K562 (cell line): ENCODE measurements around the gene SLC66A3. TPM values are rescaled to one million over a fixed set of nuclear protein-coding genes. Genes with fewer than 3 reads are reported as not detected.

Experiments
- CBFA2T3 ChIP-seq: fragments of 450-650 bp; IDR thresholded peaks from 2 replicates; pipeline ENCODE4 v1.6.1; 2017
- ELF2 ChIP-seq: fragments of 250-450 bp; sonication (Bioruptor Pico); IDR thresholded peaks from 2 replicates; pipeline ENCODE4 v1.5.0; 2021; ENCODE audit warnings: mild to moderate bottlenecking
- HDGF ChIP-seq: fragments of 450-650 bp; IDR thresholded peaks from 2 replicates; pipeline ENCODE4 v1.6.1; 2016
- HNRNPUL1 ChIP-seq: fragments of 200-400 bp; formaldehyde crosslinking; IDR thresholded peaks from 2 replicates; pipeline ENCODE4 v1.6.1; 2017; ENCODE audit warnings: low read length
- MCM2 ChIP-seq: fragments of 450-650 bp; IDR thresholded peaks from 2 replicates; pipeline ENCODE4 v1.6.1; 2017; ENCODE audit warnings: low read depth, mild to moderate bottlenecking
- SMC3 ChIP-seq: conservative IDR thresholded peaks from 2 replicates; pipeline ENCODE4 v1.6.1; 2011; ENCODE audit warnings: low read depth, low read length, improper control_type of control experiment; ENCODE audit not compliant: insufficient read depth
- polyA plus RNA-seq, 8 experiments: library from polyadenylated mRNA; depleted of rRNA in 4 of 8; stranded (reverse) in 5 of 8; unstranded in 3 of 8; fragments of >200 nt; fragmentation: Nextera tagmentation in 2 of 8; fragmentation: Illumina TruSeq in 1 of 8; extraction: Ambion mirVana in 2 of 8; extraction: Trizol in 1 of 8; gene quantifications; 2 replicates each; pipeline versions ENCODE4 v1.2.1 to v1.2.3, GENCODE V29; 2011 to 2014; ENCODE audit warnings: inconsistent platforms in 1 of 8, missing spikeins in 1 of 8
- total RNA-seq, 7 experiments: library from RNA; depleted of rRNA in 6 of 7; stranded (reverse); fragments of >200 nt in 6 of 7; fragmentation: Illumina TruSeq in 2 of 7; extraction: Trizol in 2 of 7; gene quantifications; 2 replicates each; pipeline versions ENCODE4 v1.2.1 to v1.2.3, GENCODE V29; 2011 to 2021; ENCODE audit warnings: low replicate concordance in 1 of 7
- TF ChIP-seq, protein P1 (sequence below): fragments of 150-350 bp; IDR thresholded peaks from 2 replicates; pipeline ENCODE4 v1.6.1; 2014; ENCODE audit warnings: low read depth, mild to moderate bottlenecking, low read length, borderline replicate concordance
- TF ChIP-seq, protein P2 (sequence below): IDR thresholded peaks from 3 replicates; pipeline ENCODE4 v1.6.1; 2011; ENCODE audit warnings: borderline replicate concordance, mild to moderate bottlenecking, moderate library complexity; ENCODE audit not compliant: insufficient read length; ENCODE audit errors: extremely low read depth
- TF ChIP-seq, protein P3 (sequence below): sonication (generic); formaldehyde crosslinking; IDR thresholded peaks from 2 replicates; pipeline ENCODE4 v1.8.0; 2023; ENCODE audit warnings: mild to moderate bottlenecking, missing genetic modification reagents

SLC66A3 gene
- total and polyA plus RNA-seq, 9 of the 15 experiments (the other 6 are each of a cell fraction or from before 2014, with no cell fraction given), result 2.8 to 30.0 (median 9.1) TPM

DNA sequence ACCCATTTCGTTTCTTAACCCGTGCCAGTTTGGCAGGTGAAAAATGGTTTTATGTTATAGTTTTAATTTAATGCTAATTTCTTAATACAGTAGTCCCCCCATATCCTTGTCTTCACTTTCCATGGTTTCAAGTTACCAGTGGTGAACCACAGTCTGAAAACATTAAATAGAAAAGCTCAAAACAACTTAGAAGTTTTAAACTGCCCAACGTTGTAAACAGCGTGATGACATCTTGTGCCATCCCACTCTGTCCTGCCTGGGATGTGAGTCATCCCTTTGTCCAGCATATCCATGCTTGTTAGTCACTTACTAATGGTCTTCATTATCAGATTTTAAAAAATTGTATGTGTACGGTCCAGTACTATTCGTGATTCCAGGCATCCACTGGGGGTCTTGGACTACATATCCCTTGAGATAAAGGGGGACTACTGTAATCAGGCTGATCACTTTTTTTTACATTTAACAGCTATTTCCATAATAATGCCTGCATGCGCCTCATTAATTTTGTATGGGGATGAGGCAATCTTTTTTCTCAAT, 31.9 kb downstream of the SLC66A3 start (continued):
- TF ChIP-seq, protein P1, sequence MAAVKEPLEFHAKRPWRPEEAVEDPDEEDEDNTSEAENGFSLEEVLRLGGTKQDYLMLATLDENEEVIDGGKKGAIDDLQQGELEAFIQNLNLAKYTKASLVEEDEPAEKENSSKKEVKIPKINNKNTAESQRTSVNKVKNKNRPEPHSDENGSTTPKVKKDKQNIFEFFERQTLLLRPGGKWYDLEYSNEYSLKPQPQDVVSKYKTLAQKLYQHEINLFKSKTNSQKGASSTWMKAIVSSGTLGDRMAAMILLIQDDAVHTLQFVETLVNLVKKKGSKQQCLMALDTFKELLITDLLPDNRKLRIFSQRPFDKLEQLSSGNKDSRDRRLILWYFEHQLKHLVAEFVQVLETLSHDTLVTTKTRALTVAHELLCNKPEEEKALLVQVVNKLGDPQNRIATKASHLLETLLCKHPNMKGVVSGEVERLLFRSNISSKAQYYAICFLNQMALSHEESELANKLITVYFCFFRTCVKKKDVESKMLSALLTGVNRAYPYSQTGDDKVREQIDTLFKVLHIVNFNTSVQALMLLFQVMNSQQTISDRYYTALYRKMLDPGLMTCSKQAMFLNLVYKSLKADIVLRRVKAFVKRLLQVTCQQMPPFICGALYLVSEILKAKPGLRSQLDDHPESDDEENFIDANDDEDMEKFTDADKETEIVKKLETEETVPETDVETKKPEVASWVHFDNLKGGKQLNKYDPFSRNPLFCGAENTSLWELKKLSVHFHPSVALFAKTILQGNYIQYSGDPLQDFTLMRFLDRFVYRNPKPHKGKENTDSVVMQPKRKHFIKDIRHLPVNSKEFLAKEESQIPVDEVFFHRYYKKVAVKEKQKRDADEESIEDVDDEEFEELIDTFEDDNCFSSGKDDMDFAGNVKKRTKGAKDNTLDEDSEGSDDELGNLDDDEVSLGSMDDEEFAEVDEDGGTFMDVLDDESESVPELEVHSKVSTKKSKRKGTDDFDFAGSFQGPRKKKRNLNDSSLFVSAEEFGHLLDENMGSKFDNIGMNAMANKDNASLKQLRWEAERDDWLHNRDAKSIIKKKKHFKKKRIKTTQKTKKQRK, result no peak
- TF ChIP-seq MCM2 (no peak), HDGF (no peak), HNRNPUL1 (no peak), SMC3 (no peak), CBFA2T3 (no peak), ELF2 (no peak)
- TF ChIP-seq, protein P2, sequence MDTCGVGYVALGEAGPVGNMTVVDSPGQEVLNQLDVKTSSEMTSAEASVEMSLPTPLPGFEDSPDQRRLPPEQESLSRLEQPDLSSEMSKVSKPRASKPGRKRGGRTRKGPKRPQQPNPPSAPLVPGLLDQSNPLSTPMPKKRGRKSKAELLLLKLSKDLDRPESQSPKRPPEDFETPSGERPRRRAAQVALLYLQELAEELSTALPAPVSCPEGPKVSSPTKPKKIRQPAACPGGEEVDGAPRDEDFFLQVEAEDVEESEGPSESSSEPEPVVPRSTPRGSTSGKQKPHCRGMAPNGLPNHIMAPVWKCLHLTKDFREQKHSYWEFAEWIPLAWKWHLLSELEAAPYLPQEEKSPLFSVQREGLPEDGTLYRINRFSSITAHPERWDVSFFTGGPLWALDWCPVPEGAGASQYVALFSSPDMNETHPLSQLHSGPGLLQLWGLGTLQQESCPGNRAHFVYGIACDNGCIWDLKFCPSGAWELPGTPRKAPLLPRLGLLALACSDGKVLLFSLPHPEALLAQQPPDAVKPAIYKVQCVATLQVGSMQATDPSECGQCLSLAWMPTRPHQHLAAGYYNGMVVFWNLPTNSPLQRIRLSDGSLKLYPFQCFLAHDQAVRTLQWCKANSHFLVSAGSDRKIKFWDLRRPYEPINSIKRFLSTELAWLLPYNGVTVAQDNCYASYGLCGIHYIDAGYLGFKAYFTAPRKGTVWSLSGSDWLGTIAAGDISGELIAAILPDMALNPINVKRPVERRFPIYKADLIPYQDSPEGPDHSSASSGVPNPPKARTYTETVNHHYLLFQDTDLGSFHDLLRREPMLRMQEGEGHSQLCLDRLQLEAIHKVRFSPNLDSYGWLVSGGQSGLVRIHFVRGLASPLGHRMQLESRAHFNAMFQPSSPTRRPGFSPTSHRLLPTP, result no peak
- TF ChIP-seq, protein P3, sequence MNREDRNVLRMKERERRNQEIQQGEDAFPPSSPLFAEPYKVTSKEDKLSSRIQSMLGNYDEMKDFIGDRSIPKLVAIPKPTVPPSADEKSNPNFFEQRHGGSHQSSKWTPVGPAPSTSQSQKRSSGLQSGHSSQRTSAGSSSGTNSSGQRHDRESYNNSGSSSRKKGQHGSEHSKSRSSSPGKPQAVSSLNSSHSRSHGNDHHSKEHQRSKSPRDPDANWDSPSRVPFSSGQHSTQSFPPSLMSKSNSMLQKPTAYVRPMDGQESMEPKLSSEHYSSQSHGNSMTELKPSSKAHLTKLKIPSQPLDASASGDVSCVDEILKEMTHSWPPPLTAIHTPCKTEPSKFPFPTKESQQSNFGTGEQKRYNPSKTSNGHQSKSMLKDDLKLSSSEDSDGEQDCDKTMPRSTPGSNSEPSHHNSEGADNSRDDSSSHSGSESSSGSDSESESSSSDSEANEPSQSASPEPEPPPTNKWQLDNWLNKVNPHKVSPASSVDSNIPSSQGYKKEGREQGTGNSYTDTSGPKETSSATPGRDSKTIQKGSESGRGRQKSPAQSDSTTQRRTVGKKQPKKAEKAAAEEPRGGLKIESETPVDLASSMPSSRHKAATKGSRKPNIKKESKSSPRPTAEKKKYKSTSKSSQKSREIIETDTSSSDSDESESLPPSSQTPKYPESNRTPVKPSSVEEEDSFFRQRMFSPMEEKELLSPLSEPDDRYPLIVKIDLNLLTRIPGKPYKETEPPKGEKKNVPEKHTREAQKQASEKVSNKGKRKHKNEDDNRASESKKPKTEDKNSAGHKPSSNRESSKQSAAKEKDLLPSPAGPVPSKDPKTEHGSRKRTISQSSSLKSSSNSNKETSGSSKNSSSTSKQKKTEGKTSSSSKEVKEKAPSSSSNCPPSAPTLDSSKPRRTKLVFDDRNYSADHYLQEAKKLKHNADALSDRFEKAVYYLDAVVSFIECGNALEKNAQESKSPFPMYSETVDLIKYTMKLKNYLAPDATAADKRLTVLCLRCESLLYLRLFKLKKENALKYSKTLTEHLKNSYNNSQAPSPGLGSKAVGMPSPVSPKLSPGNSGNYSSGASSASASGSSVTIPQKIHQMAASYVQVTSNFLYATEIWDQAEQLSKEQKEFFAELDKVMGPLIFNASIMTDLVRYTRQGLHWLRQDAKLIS (CRISPR knock-in tag), result no peak
